AG04449 (cell line): Measurements from ENCODE around the gene BRCA1.
"Not testable (repeated sequence)": the region's sequence is repeated elsewhere in the genome, so short reads cannot be mapped to it uniquely, and the experiment has no call there.

Experiments used
- CTCF ChIA-PET: fragments of 350-600 bp; formaldehyde crosslinking; extraction: SDS; loops from one replicate; lab custom pipeline; 2021; ENCODE audit warnings: antibody characterized with exemption; lab: Yijun Ruan, JAX
- POLR2A ChIA-PET: fragments of 400-600, 350-600 bp; formaldehyde crosslinking; extraction: SDS; loops from one replicate; lab custom pipeline; 2020; ENCODE audit warnings: antibody characterized with exemption, inconsistent platforms; lab: Yijun Ruan, JAX
- DNase-seq: peaks from one replicate; pipeline ENCODE4 v3.0.0-alpha.2; 2010; ENCODE audit warnings: low read depth, low spot score
- H3K4me3 ChIP-seq: 2 replicates; pipeline ENCODE4 v1.5.1; 2011; ENCODE audit warnings: low read depth, mild to moderate bottlenecking, control low read depth, low read length
- CTCF ChIP-seq: IDR thresholded peaks from one replicate; pipeline ENCODE4 v1.5.1; 2011; ENCODE audit warnings: mild to moderate bottlenecking, moderate library complexity, low read length, control low read depth, inconsistent platforms; ENCODE audit not compliant: insufficient read depth; ENCODE audit errors: missing control alignments

BRCA1 gene

GRCh38 chr17:43155666-43156065, 30.5 kb upstream of the BRCA1 start:
- no peak for DNase-seq
- ChIA-PET CTCF (no interaction called here), POLR2A (no interaction called here)
- no peak for TF ChIP-seq CTCF
- no peak overlapping the region for H3K4me3 ChIP-seq

GRCh38 chr17:43153197-43153835, 28.2 kb upstream of the BRCA1 start:
- POLR2A ChIA-PET, DNase-seq, H3K4me3 ChIP-seq: not testable (repeated sequence)
- CTCF ChIA-PET, result interaction anchor here (1.0 to 1.2 kb wide), 2 partner anchors 22 to 129 kb away, joined by 3 to 5 read pairs; no protein-coding TSS in a partner anchor

GRCh38 chr17:43151880-43152456, 26.8 kb upstream of the BRCA1 start:
- POLR2A ChIA-PET, result no interaction called here
- TF ChIP-seq CTCF, result no peak
- CTCF ChIA-PET, result no interaction called here
- H3K4me3 ChIP-seq, result no peak overlapping the region
- no peak for DNase-seq

- DNase-seq, result no peak
- TF ChIP-seq CTCF, result no peak
- no peak overlapping the region for H3K4me3 ChIP-seq
- POLR2A ChIA-PET, result no interaction called here
- CTCF ChIA-PET, result no interaction called here
These were observed 21.5 kb upstream of the BRCA1 start for GRCh38 chr17:43146649-43147048.

- ChIA-PET POLR2A (no interaction called here), CTCF (interaction anchor here (0.8 kb wide), 1 partner anchor 12 kb away, joined by 3 read pairs; no protein-coding TSS in a partner anchor)
- no peak for TF ChIP-seq CTCF
These were observed 18.0 kb upstream of the BRCA1 start for GRCh38 chr17:43143201-43143600.

GRCh38 chr17:43142153-43142552, 17.0 kb upstream of the BRCA1 start:
- no peak for TF ChIP-seq CTCF
- POLR2A ChIA-PET, result no interaction called here
- CTCF ChIA-PET, result no interaction called here
- H3K4me3 ChIP-seq, result no peak overlapping the region
- DNase-seq, result no peak

More at GRCh38 chr17:43143201-43143600, 18.0 kb upstream of the BRCA1 start:
- H3K4me3 ChIP-seq, result no peak overlapping the region
- DNase-seq, result no peak
